Esophagus squamous epithelium (tissue), 5 donors: Measurements from ENCODE around the gene BFSP1. TPM values are rescaled to one million over a fixed set of nuclear protein-coding genes. Genes with fewer than 3 reads are reported as not detected.

Experiments
- DNase-seq: peaks from one replicate; lab custom pipeline; 2025; lab: John Stamatoyannopoulos, UW
- H3K27ac ChIP-seq, 4 donors: fragments of 200-600 bp; sonication (generic); one replicate each; pipeline ENCODE4 v1.5.1; 2016 to 2019; ENCODE audit warnings: mild to moderate bottlenecking in 1 of 4
- H3K27me3 ChIP-seq, 4 donors: fragments of 200-600 bp; sonication (generic); 1 replicate in 3 of 4; 2 replicates in 1 of 4; pipeline versions ENCODE4 v1.5.1 to v1.6.0; 2017 to 2021; ENCODE audit warnings: antibody characterized with exemption in 1 of 4
- H3K36me3 ChIP-seq, 3 donors: fragments of 200-600 bp; sonication (generic); one replicate each; pipeline ENCODE4 v1.5.1; 2016 to 2019
- H3K4me1 ChIP-seq, 3 donors: fragments of 200-600 bp; sonication (generic); one replicate each; pipeline ENCODE4 v1.5.1; 2017 to 2019
- H3K4me3 ChIP-seq, 4 donors: fragments of 200-600 bp; sonication (generic); 1 replicate in 3 of 4; 2 replicates in 1 of 4; pipeline ENCODE4 v1.5.1; 2016 to 2019; ENCODE audit warnings: mild to moderate bottlenecking in 2 of 4, moderate library complexity in 1 of 4
- H3K9me3 ChIP-seq, 3 donors: fragments of 200-600 bp; sonication (generic); one replicate each; pipeline ENCODE4 v1.5.1; 2016 to 2019
- POLR2A ChIP-seq, 4 donors: fragments of 450-650 bp; IDR thresholded peaks; one replicate each; pipeline ENCODE4 v1.6.1; 2017; ENCODE audit warnings: antibody characterized with exemption in 4 of 4, mild to moderate bottlenecking in 4 of 4, moderate library complexity in 3 of 4
- WGBS, 2 donors: methylation state at CpG; one replicate each; pipeline ENCODE4 v1.1.5; 2018; 5-methylcytosine and 5-hydroxymethylcytosine counted together
- intact Hi-C: fragments of 100-400 bp; cut with DNase I; formaldehyde crosslinking; loops from one replicate; pipeline ENCODE4 v1.15.0; 2022
- total RNA-seq, 4 donors: library from RNA; depleted of rRNA; stranded (reverse); fragments of >200 nt; gene quantifications; one replicate each; pipeline ENCODE4 v1.1.0, GENCODE V29; 2016
- TF ChIP-seq, protein P1 (sequence below), 6 experiments: fragments of 450-650 bp in 4 of 6; fragments of 200-600 bp in 2 of 6; sonication (generic) in 2 of 6; IDR thresholded peaks; one replicate each; pipeline ENCODE4 v1.5.1; 2016 to 2019; ENCODE audit warnings: antibody characterized with exemption in 6 of 6, mild to moderate bottlenecking in 4 of 6, moderate library complexity in 4 of 6
- donor health status: DM: yes; HTN: yes; CAD: no.

Gene BFSP1
- total RNA-seq, 4 donors from 2014 or later = 0.56 to 1.3 (median 1.00) TPM

DNA sequence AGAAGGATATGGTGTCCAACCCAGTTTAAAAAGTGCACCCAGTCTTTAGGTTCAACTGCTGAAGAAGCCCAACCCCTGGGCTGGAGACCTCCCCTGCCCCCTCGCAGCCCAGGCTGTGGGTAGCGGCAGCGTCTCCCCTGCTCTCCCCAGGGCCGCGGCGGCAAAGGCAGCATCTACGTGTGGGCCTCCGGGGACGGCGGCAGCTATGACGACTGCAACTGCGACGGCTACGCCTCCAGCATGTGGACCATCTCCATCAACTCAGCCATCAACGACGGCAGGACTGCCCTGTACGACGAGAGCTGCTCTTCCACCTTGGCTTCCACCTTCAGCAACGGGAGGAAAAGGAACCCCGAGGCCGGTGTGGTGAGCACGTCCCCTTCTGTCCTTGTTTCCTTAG, 77.6 kb downstream of the BFSP1 start:
- Histone ChIP-seq H3K4me3 (no peak overlapping the region), H3K27me3 (peaks cover 0 to 50% (median 0%) of the 10 kb centered on the region in 4 donors), H3K36me3 (no peaks in the 10 kb centered on the region), H3K4me1 (no peaks in the 10 kb centered on the region), H3K9me3 (no peaks in the 10 kb centered on the region), H3K27ac (no peak overlapping the region)
- DNase-seq = no peak
- intact Hi-C loops = no loop called here
- WGBS, 2 donors = 87 to 92% methylated on average over 12 to 17 of the region's 22 CpGs
- TF ChIP-seq POLR2A (IDR thresholded peaks at IDR 0.05) = no peak
- TF ChIP-seq, protein P1, sequence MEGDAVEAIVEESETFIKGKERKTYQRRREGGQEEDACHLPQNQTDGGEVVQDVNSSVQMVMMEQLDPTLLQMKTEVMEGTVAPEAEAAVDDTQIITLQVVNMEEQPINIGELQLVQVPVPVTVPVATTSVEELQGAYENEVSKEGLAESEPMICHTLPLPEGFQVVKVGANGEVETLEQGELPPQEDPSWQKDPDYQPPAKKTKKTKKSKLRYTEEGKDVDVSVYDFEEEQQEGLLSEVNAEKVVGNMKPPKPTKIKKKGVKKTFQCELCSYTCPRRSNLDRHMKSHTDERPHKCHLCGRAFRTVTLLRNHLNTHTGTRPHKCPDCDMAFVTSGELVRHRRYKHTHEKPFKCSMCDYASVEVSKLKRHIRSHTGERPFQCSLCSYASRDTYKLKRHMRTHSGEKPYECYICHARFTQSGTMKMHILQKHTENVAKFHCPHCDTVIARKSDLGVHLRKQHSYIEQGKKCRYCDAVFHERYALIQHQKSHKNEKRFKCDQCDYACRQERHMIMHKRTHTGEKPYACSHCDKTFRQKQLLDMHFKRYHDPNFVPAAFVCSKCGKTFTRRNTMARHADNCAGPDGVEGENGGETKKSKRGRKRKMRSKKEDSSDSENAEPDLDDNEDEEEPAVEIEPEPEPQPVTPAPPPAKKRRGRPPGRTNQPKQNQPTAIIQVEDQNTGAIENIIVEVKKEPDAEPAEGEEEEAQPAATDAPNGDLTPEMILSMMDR (IDR thresholded peaks at IDR 0.05) = no peak

DNA sequence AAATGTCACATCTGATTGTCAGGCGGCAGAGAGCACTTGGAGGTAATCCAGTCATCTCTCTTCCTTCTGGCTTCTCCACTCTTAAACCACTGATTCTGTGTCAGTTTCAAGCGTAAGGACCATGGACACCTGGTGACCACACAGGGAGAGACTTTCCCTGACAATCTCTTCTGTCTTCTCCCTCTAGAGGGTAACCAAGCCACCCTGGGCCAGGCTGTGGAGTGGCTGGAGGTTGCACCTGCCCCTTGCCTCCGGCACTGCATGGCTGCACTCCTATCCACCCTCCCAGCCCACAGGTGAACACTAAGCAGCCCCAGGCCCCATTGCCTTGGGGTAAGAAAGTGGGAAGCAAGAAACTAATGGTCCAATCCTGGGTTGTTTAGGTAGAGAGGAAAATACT, 78.7 kb downstream of the BFSP1 start:
- WGBS, 2 donors = 67 to 96% methylated on average over 2 to 3 of the region's 3 CpGs
- no peak for TF ChIP-seq POLR2A (IDR thresholded peaks at IDR 0.05)
- TF ChIP-seq, protein P1 (IDR thresholded peaks at IDR 0.05) = no peak
- intact Hi-C loops = no loop called here

DNA sequence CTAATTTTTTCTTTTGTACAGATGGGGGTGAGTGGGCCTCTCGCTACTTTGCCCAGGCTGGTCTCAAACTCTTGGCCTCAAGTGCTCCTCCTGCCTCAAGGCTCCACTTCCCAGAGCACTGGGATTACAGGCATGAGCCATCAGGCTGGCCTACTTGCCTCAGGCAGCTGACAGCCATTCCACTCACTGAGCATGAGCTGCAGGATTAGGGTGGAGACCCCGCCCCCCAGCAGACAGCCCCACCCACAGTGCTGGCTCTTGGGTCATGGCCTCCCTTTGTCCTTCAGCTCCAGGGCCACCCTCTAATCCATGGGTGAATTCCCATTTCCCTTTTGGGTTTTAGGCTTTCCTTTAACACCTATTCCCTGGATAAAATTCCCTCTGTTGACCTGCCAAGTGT, 82.1 kb downstream of the BFSP1 start:
- Histone ChIP-seq H3K27ac (no peak overlapping the region), H3K4me3 (no peak overlapping the region), H3K4me1 (no peaks in the 10 kb centered on the region), H3K36me3 (no peaks in the 10 kb centered on the region), H3K9me3 (no peaks in the 10 kb centered on the region), H3K27me3 (peaks cover 0 to 44% (median 0%) of the 10 kb centered on the region in 4 donors)
- intact Hi-C loops = no loop called here
- DNase-seq = no peak
- TF ChIP-seq POLR2A (IDR thresholded peaks at IDR 0.05) = no peak
- TF ChIP-seq, protein P1 (IDR thresholded peaks at IDR 0.05) = no peak
- 58 to 64% methylated on average over 2 of the region's 2 CpGs for WGBS, 2 donors

More for the DNA sequence above, 78.7 kb downstream of the BFSP1 start:
- H3K4me1 ChIP-seq = no peaks in the 10 kb centered on the region
- no peaks in the 10 kb centered on the region for H3K9me3 ChIP-seq
- H3K27ac ChIP-seq = no peak overlapping the region
- peaks cover 0 to 49% (median 0%) of the 10 kb centered on the region in 4 donors for H3K27me3 ChIP-seq
- DNase-seq = no peak
- H3K36me3 ChIP-seq = no peaks in the 10 kb centered on the region
- no peak overlapping the region for H3K4me3 ChIP-seq

DNA sequence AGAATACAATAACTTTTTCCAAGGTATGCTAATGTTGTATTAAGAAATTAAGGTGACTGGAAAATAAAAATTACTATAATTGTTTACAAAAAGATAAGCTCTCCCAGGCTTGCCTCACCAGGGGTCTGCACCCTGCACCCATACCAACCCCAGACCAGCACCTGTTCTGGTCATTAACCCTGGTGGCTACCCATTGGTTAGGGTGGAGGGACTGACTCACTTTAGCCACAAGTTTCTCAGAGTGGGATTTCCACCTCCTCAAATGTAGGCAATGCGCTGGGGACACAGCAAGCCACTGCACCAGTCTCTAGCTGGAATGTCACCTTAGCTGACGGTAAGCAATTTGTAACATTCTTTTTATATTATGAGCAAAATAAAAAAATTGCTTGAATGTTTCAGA, 83.1 kb downstream of the BFSP1 start:
- H3K4me1 ChIP-seq = no peaks in the 10 kb centered on the region
- H3K4me3 ChIP-seq = no peak overlapping the region
- no peaks in the 10 kb centered on the region for H3K9me3 ChIP-seq
- TF ChIP-seq POLR2A (IDR thresholded peaks at IDR 0.05) = no peak
- TF ChIP-seq, protein P1 (IDR thresholded peaks at IDR 0.05) = no peak
- H3K27me3 ChIP-seq = peaks cover 0 to 47% (median 0%) of the 10 kb centered on the region in 4 donors
- intact Hi-C loops = no loop called here
- WGBS, 2 donors = 100% methylated on average over 1 to 2 of the region's 2 CpGs
- no peak for DNase-seq
- H3K36me3 ChIP-seq = no peaks in the 10 kb centered on the region
- no peak overlapping the region for H3K27ac ChIP-seq

DNA sequence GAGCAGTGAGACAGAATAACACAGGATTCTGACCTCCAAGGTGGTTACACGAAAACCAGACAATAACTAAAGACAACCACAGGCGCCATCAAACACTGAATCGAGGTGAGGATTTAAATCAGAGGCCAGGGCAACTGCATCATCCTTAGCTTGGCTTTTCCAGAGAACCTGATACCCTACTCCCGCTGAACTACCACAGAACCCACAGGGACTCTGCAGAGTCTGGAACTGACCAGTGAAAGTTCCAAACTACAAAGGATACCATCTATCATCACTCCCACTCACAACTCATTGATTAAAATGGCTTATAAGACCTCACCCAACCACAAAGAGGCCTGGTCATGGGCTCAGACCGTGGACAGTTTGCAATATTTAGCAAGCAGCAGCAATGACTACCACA, 85.0 kb downstream of the BFSP1 start:
- H3K27ac ChIP-seq = no peak overlapping the region
- TF ChIP-seq, protein P1 (IDR thresholded peaks at IDR 0.05) = no peak
- TF ChIP-seq POLR2A (IDR thresholded peaks at IDR 0.05) = no peak
- H3K9me3 ChIP-seq = no peaks in the 10 kb centered on the region
- H3K4me3 ChIP-seq = no peak overlapping the region
- no peaks in the 10 kb centered on the region for H3K4me1 ChIP-seq
- H3K36me3 ChIP-seq = no peaks in the 10 kb centered on the region
- 46 to 67% methylated on average over 3 to 5 of the region's 5 CpGs for WGBS, 2 donors
- intact Hi-C loops = no loop called here
- peaks cover 0 to 51% (median 0%) of the 10 kb centered on the region in 4 donors for H3K27me3 ChIP-seq
- no peak for DNase-seq
